ENCODE data around the gene PHF11.

The PHF11 gene

DNA sequence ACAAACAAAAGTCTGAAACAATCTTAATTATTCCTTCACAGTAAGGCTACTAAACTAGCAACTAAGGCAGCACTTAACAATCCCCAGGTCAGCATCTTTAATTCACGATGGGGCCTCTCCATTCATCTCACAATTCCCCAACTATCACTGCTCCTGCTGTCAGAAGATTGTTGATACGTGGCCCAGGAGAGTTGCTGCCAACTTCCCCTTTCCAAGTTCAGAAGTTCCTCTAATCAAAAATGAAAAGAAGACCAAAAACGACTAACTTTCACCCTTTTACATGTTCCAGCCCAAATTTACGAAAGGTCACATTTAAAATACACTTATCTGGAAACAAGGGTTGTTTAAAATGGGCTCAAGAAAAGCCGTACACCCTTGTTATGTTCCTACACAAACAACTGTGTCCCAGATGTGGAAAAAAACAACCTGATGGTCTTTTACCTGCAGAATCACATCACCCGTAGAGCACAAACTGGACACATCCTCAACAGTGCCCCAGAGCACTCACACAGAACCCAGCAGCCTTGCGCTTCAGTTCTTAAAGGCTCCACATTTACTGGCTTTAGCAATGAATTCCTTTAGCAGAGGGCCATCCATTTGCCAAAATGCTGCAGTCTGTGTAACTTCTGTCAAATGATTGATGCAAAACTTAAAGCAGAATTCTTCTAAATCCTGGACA lies 38.0 kb downstream of the PHF11 start:
- no peak overlapping the region for H3K4me3 ChIP-seq (ENCODE audit: low read depth, low read length)
- TF ChIP-seq CTCF (IDR thresholded peaks at IDR 0.05; ENCODE audit: low read depth, low read length), result no peak

- TF ChIP-seq CTCF (IDR thresholded peaks at IDR 0.05; ENCODE audit: low read depth, low read length), result no peak
- no peak overlapping the region for H3K4me3 ChIP-seq (ENCODE audit: low read depth, low read length)
These were observed 40.6 kb downstream of the PHF11 start for GRCh38 chr13:49536144-49536873.

DNA sequence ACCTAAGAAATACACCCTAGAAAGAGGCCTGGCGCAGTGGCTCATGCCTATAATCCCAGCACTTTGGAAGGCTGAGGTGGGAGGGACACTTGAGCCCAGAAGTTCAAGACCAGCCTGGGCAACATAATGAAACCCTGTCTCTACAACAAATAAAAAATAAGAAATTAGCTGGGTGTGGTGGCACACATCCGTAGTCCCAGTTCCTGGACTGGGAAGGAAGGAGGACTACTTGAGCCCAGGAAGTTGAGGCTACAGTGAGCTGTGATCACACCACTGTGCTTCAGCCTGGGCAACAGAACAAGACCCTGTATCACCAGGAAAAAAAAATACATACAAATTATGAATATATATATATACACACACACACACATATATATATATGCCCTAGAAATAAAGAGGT lies 42.7 kb downstream of the PHF11 start:
- no peak for TF ChIP-seq CTCF (IDR thresholded peaks at IDR 0.05; ENCODE audit: low read depth, low read length)

GRCh38 chr13:49539313-49539712 lies 43.6 kb downstream of the PHF11 start:
- no peak for TF ChIP-seq CTCF (IDR thresholded peaks at IDR 0.05; ENCODE audit: low read depth, low read length)
- H3K4me3 ChIP-seq (ENCODE audit: low read depth, low read length), result no peak overlapping the region

More for the DNA sequence above, 42.7 kb downstream of the PHF11 start:
- no peak overlapping the region for H3K4me3 ChIP-seq (ENCODE audit: low read depth, low read length)

- TF ChIP-seq CTCF (IDR thresholded peaks at IDR 0.05; ENCODE audit: low read depth, low read length), result no peak
- H3K4me3 ChIP-seq (ENCODE audit: low read depth, low read length), result no peak overlapping the region
These were observed 44.0 kb downstream of the PHF11 start for GRCh38 chr13:49539746-49540145.

- TF ChIP-seq CTCF (IDR thresholded peaks at IDR 0.05; ENCODE audit: low read depth, low read length), result no peak
- H3K4me3 ChIP-seq (ENCODE audit: low read depth, low read length), result peak overlapping the region; percentile 2; the same call in 1 of the 2 replicates
These were observed 44.8 kb downstream of the PHF11 start for GRCh38 chr13:49540552-49540951.

DNA sequence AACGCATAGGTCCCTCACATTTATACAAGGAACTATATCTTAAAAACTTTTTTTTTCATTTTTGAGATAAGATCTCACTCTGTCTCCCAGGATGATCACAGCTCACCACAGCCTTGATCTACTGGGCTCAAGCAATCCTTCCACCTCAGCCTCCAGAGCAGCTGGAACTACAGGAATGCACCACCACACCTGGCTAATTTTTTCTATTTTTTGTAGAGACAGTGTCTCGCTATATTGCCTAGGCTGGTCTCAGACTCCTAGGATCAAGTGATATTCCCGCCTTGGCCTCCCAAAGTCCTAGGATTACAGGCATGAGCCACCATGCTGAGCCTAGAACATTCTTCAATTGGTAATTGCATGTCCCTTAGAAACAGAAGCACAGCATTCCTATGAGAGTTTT lies 47.9 kb downstream of the PHF11 start:
- TF ChIP-seq CTCF (IDR thresholded peaks at IDR 0.05; ENCODE audit: low read depth, low read length), result no peak
- H3K4me3 ChIP-seq (ENCODE audit: low read depth, low read length), result no peak overlapping the region

All from WI38 (cell line).